Measurements from ENCODE around the gene LAMA3.

- TF ChIP-seq, protein P1, sequence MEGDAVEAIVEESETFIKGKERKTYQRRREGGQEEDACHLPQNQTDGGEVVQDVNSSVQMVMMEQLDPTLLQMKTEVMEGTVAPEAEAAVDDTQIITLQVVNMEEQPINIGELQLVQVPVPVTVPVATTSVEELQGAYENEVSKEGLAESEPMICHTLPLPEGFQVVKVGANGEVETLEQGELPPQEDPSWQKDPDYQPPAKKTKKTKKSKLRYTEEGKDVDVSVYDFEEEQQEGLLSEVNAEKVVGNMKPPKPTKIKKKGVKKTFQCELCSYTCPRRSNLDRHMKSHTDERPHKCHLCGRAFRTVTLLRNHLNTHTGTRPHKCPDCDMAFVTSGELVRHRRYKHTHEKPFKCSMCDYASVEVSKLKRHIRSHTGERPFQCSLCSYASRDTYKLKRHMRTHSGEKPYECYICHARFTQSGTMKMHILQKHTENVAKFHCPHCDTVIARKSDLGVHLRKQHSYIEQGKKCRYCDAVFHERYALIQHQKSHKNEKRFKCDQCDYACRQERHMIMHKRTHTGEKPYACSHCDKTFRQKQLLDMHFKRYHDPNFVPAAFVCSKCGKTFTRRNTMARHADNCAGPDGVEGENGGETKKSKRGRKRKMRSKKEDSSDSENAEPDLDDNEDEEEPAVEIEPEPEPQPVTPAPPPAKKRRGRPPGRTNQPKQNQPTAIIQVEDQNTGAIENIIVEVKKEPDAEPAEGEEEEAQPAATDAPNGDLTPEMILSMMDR (IDR thresholded peaks at IDR 0.05): no peak
- TF ChIP-seq POLR2A (IDR thresholded peaks at IDR 0.05): no peak
Measured at GRCh38 chr18:23825496-23825895, 136.2 kb downstream of the LAMA3 start.

Data from Peyer's patch (tissue), 4 donors.